Right renal cortex interstitium (tissue), 3 donors: ENCODE measurements around the gene PSMD7. TPM values are rescaled to one million over a fixed set of nuclear protein-coding genes. Genes with fewer than 3 reads are reported as not detected.
"Not testable (repeated sequence)": the region's sequence is repeated elsewhere in the genome, so short reads cannot be mapped to it uniquely, and the experiment has no call there.

Experiments
- DNase-seq, 3 donors: peaks; one replicate each; pipeline ENCODE4 v3.0.0-alpha.2; 2013; ENCODE audit warnings: low read depth in 3 of 3, low spot score in 2 of 3
- polyA plus RNA-seq, 3 donors: library from polyadenylated mRNA; unstranded; fragments of 120-200 nt; gene quantifications; one replicate each; pipeline ENCODE4 v1.2.1, GENCODE V29; 2013; ENCODE audit not compliant: insufficient read length in 3 of 3

Gene PSMD7
- polyA plus RNA-seq, 3 donors = 105 to 112 (median 109) TPM

DNA sequence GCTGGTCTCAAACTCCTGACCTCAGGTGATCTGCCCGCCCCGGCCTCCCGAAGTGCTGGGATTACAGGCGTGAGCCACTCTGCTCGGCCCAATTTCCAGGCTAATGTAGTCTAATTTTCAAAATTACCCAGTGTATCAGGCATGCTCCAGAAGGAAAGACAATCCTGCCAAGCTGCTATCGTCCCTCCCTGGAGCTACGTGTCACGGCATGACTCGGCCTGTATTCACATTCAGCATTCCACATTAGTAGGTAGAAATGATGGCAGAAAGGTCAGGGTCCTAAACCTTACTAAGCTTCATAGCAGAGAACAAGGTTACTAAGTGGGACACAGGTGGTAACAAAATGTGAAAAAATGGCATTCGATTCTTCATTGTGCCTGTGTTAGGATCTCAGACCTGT is 42.6 kb downstream of the PSMD7 start:
- DNase-seq = not testable (repeated sequence)

DNA sequence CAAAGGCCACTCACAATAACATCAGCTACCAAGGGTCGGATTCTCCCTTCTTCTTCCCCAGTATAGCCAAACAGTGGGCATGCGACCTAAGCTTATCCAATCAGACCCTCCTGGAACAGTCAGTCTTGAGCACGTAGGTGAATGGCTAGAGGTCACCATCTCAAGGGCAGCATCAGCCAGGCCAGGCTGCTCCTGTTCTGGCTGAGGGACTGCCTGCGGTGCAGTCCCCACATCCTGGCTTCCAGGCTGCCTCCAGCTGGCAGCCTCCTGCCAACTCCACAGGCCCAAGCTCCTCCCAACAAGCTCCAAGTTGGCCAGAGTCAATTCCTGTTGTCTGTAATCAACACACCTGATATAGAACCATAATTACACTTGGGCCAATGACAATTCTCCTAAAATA is 56.4 kb downstream of the PSMD7 start:
- DNase-seq = not testable (repeated sequence)

Other genes with a start within 250 kb of the PSMD7 start
- 1 to 10 TPM; 7.0 to 9.6 (median 9.6) TPM for gene NPIPB15, start 79.5 kb downstream of the PSMD7 start, polyA plus RNA-seq
- gene CLEC18B, start 124.7 kb downstream of the PSMD7 start, polyA plus RNA-seq = 100 to 1,000 TPM in 2 of 3 donors, 10 to 100 TPM in 1; 94.7 to 125 (median 122) TPM